GM12878 (cell line): ENCODE data around the gene C11orf16. TPM values are rescaled to one million over a fixed set of nuclear protein-coding genes. Genes with fewer than 3 reads are reported as not detected.

Experiments used
- ATAC-seq: fragments of 200-7000 bp; cut with Tn5 transposase; 3 replicates; pipeline ENCODE4 v1.9.1; 2020; ENCODE audit warnings: mild to moderate bottlenecking, moderate library complexity
- BruUV-seq: library from RNA; stranded (reverse); fragments of 400-500 nt; replicated peaks from 2 replicates; lab custom pipeline; 2021; lab: Mats Ljungman, UMichigan
- CTCF ChIA-PET: fragments of 300-600 bp; sonication (Branson Sonifier 250); formaldehyde crosslinking; extraction: SDS; loops from one replicate; lab custom pipeline; 2021; ENCODE audit warnings: inconsistent platforms; lab: Yijun Ruan, JAX
- POLR2A ChIA-PET: fragments of 350-600 bp; formaldehyde crosslinking; extraction: SDS; loops from one replicate; lab custom pipeline; 2021; ENCODE audit warnings: inconsistent platforms; lab: Charles Lee
- RAD21 ChIA-PET: fragments of 300-600 bp; sonication (Branson Sonifier 250); formaldehyde crosslinking; loops from one replicate; lab custom pipeline; 2023; ENCODE audit warnings: antibody characterized with exemption; ENCODE audit not compliant: unreplicated experiment; lab: Charles Lee
- SMC1A ChIA-PET: fragments of 300-600 bp; sonication (Branson Sonifier 250); formaldehyde crosslinking; loops from one replicate; lab custom pipeline; 2023; ENCODE audit not compliant: unreplicated experiment, uncharacterized antibody; lab: Charles Lee
- DNase-seq: peaks from one replicate; pipeline ENCODE4 v3.0.0-alpha.2; 2011; ENCODE audit warnings: low read depth, low spot score
- FAIRE-seq: peaks from 3 replicates; lab custom pipeline; 2011; peaks lifted over from hg19 to GRCh38; lab: Jason Lieb, UNC
- H2AFZ ChIP-seq: 2 replicates; pipeline ENCODE4 v1.6.0; 2011; ENCODE audit warnings: low read depth, low read length, control low read depth; ENCODE audit not compliant: control insufficient read depth
- H3K27ac ChIP-seq: 2 replicates; pipeline ENCODE4 v1.5.1; 2011; ENCODE audit warnings: control low read depth; ENCODE audit not compliant: control insufficient read depth, insufficient read depth
- H3K27me3 ChIP-seq, 2 experiments: replicated peaks in 1 of 2; 2 replicates each; pipeline versions ENCODE4 v1.6.0 to v1.6.1; 2011; ENCODE audit warnings: low read length in 1 of 2; ENCODE audit not compliant: control insufficient read depth in 2 of 2, insufficient read depth in 2 of 2
- H3K36me3 ChIP-seq, 2 experiments: 2 replicates each; pipeline ENCODE4 v1.5.1; 2011; ENCODE audit warnings: low read length in 1 of 2; ENCODE audit not compliant: control insufficient read depth in 2 of 2, insufficient read depth in 2 of 2
- H3K4me1 ChIP-seq: 2 replicates; pipeline ENCODE4 v1.6.1; 2011; ENCODE audit warnings: mild to moderate bottlenecking, low read length, moderate library complexity, mixed read lengths; ENCODE audit not compliant: control insufficient read depth, insufficient read depth
- H3K4me2 ChIP-seq: 2 replicates; pipeline ENCODE4 v1.6.0; 2011; ENCODE audit warnings: control low read depth; ENCODE audit not compliant: control insufficient read depth, insufficient read depth
- H3K4me3 ChIP-seq: fragments of 200-600 bp; sonication (generic); 2 replicates; pipeline ENCODE4 v1.5.1; 2016
- H3K79me2 ChIP-seq: 2 replicates; pipeline ENCODE4 v1.6.0; 2011; ENCODE audit warnings: low read length; ENCODE audit not compliant: control insufficient read depth, insufficient read depth
- H3K9ac ChIP-seq: 2 replicates; pipeline ENCODE4 v1.8.0; 2011; ENCODE audit warnings: low read length, control low read depth, mixed read lengths; ENCODE audit not compliant: control insufficient read depth, insufficient read depth
- H3K9me3 ChIP-seq: replicated peaks from 3 replicates; pipeline ENCODE4 v1.5.1; 2011; ENCODE audit warnings: mild to moderate bottlenecking, low read length; ENCODE audit not compliant: control insufficient read depth, insufficient read depth
- H4K20me1 ChIP-seq: 2 replicates; pipeline ENCODE4 v1.6.0; 2011; ENCODE audit not compliant: control insufficient read depth, insufficient read depth
- BCLAF1 ChIP-seq: fragments of 450-650 bp; IDR thresholded peaks from 2 replicates; pipeline ENCODE4 v1.6.1; 2017; ENCODE audit warnings: antibody characterized with exemption, mild to moderate bottlenecking, moderate library complexity
- EGR1 ChIP-seq, 2 experiments: IDR thresholded peaks; 1 replicate in 1 of 2; 2 replicates in 1 of 2; pipeline ENCODE4 v1.6.1; 2011 to 2012; ENCODE audit warnings: low read depth in 2 of 2, low read length in 2 of 2, borderline replicate concordance in 1 of 2, mild to moderate bottlenecking in 1 of 2, moderate library complexity in 1 of 2
- IKZF2 ChIP-seq, 2 experiments: fragments of 450-650 bp; IDR thresholded peaks; 2 replicates each; pipeline ENCODE4 v1.6.1; 2017; ENCODE audit warnings: mild to moderate bottlenecking in 2 of 2, moderate library complexity in 2 of 2
- KLF5 ChIP-seq: fragments of 450-650 bp; IDR thresholded peaks from 2 replicates; pipeline ENCODE4 v1.6.1; 2014; ENCODE audit warnings: mild to moderate bottlenecking; ENCODE audit not compliant: partially characterized antibody
- MAX ChIP-seq: IDR thresholded peaks from 2 replicates; pipeline ENCODE4 v1.6.1; 2012; ENCODE audit warnings: low read depth, low read length, improper control_type of control experiment
- MEF2A ChIP-seq: IDR thresholded peaks from 2 replicates; pipeline ENCODE4 v1.6.1; 2011; ENCODE audit warnings: low read depth, mild to moderate bottlenecking, low read length, moderate library complexity; ENCODE audit not compliant: insufficient read depth
- MXI1 ChIP-seq: fragments of 150-350 bp; IDR thresholded peaks from 2 replicates; pipeline ENCODE4 v1.6.1; 2011; ENCODE audit warnings: low read depth, mild to moderate bottlenecking, inconsistent platforms, low read length, improper control_type of control experiment
- NR2F1 ChIP-seq: fragments of 450-650 bp; conservative IDR thresholded peaks from 2 replicates; pipeline ENCODE4 v1.6.1; 2017; ENCODE audit warnings: mild to moderate bottlenecking
- POLR2AphosphoS2 ChIP-seq: IDR thresholded peaks from 2 replicates; pipeline ENCODE4 v1.6.1; 2011; ENCODE audit warnings: low read depth, mild to moderate bottlenecking, low read length, improper control_type of control experiment, moderate library complexity
- RBBP5 ChIP-seq: fragments of 200-600 bp; sonication (generic); conservative IDR thresholded peaks from 2 replicates; pipeline ENCODE4 v1.6.1; 2016
- SPI1 ChIP-seq: IDR thresholded peaks from 2 replicates; pipeline ENCODE4 v1.6.1; 2011; ENCODE audit warnings: low read depth, mild to moderate bottlenecking, low read length, moderate library complexity, borderline replicate concordance; ENCODE audit not compliant: insufficient read depth
- SUZ12 ChIP-seq: fragments of 200-600 bp; sonication (generic); IDR thresholded peaks from one replicate; pipeline ENCODE4 v1.6.1; 2018; ENCODE audit warnings: antibody characterized with exemption, mild to moderate bottlenecking; ENCODE audit not compliant: unreplicated experiment
- YBX1 ChIP-seq: fragments of 450-650 bp; IDR thresholded peaks from 2 replicates; pipeline ENCODE4 v1.6.1; 2016; ENCODE audit warnings: antibody characterized with exemption
- ZBTB33 ChIP-seq: fragments of 450-650 bp; IDR thresholded peaks from 2 replicates; pipeline ENCODE4 v1.6.1; 2017; ENCODE audit warnings: mild to moderate bottlenecking
- ZNF24 ChIP-seq: fragments of 450-650 bp; IDR thresholded peaks from 2 replicates; pipeline ENCODE4 v1.6.1; 2017; ENCODE audit warnings: antibody characterized with exemption, mild to moderate bottlenecking
- WGBS: methylation state at CpG from one replicate; pipeline ENCODE4 v1.1.6; 2016; ENCODE audit warnings: low lambda C conversion rate; ENCODE audit not compliant: insufficient replicate concordance, insufficient coverage; ENCODE audit errors: missing lambda C conversion rate; 5-methylcytosine and 5-hydroxymethylcytosine counted together
- in situ Hi-C: fragments of 300-500 bp; cut with MboI; formaldehyde crosslinking; loops from 9 replicates; pipeline ENCODE4 v1.14.3; 2018; ENCODE audit warnings: mixed read lengths
- intact Hi-C: fragments of 100-400 bp; cut with micrococcal nuclease; formaldehyde crosslinking; loops from one replicate; pipeline ENCODE4 v1.14.2; 2022; ENCODE audit not compliant: unreplicated experiment
- polyA plus RNA-seq, 11 experiments: library from polyadenylated mRNA; depleted of rRNA in 4 of 11; unstranded in 6 of 11; stranded (reverse) in 5 of 11; fragments of >200 nt; fragmentation: Nextera tagmentation in 4 of 11; fragmentation: Illumina TruSeq in 1 of 11; extraction: Ambion mirVana in 4 of 11; extraction: Trizol in 1 of 11; gene quantifications; 1 replicate in 1 of 11; 2 replicates in 10 of 11; pipeline versions ENCODE4 v1.2.1 to v1.2.3, GENCODE V29; 2011 to 2016; ENCODE audit warnings: inconsistent platforms in 2 of 11, missing spikeins in 2 of 11, low read depth in 1 of 11
- total RNA-seq, 4 experiments: library from RNA; depleted of rRNA in 3 of 4; stranded (reverse); fragments of >200 nt in 3 of 4; fragmentation: Illumina TruSeq in 1 of 4; extraction: Trizol in 1 of 4; gene quantifications; 2 replicates each; pipeline versions ENCODE4 v1.2.1 to v1.2.3, GENCODE V29; 2013 to 2021

C11orf16 gene
- total and polyA plus RNA-seq, 10 of the 15 experiments (the other 5 are each of a cell fraction or from before 2014, with no cell fraction given) = 0.05 to 0.39 (median 0.32) TPM; not detected in 7

GRCh38 chr11:8947230-8947943 is 14.6 kb upstream of the C11orf16 start:
- 91% methylated on average over 4 of the region's 4 CpGs for WGBS
- TF ChIP-seq RBBP5 (no peak), SUZ12 (no peak), KLF5 (no peak), MAX (no peak), NR2F1 (no peak), POLR2AphosphoS2 (no peak), ZNF24 (no peak), BCLAF1 (no peak), ZBTB33 (no peak), EGR1 (IDR thresholded peaks at IDR 0.05; ENCODE audit: borderline replicate concordance in 1 of 2, low read depth in 2 of 2, low read length in 2 of 2) (no peak), SPI1 (no peak), MEF2A (no peak), YBX1 (no peak), IKZF2 (IDR thresholded peaks at IDR 0.05) (no peak), MXI1 (no peak)

More at GRCh38 chr11:8947230-8947943, 14.6 kb upstream of the C11orf16 start:
- H3K79me2 ChIP-seq = no peaks in the 10 kb centered on the region
- H3K36me3 ChIP-seq = peaks cover 2 to 9% of the 10 kb centered on the region in 2 experiments
- H3K4me2 ChIP-seq = no peak overlapping the region
- BruUV-seq = TSS peak; percentile 62
- H3K27me3 ChIP-seq = no peaks in the 10 kb centered on the region
- in situ Hi-C loops = no loop called here
- FAIRE-seq (no peak), ATAC-seq (no peak), DNase-seq (no peak)
- H3K9me3 ChIP-seq = no peaks in the 10 kb centered on the region
- no peaks in the 10 kb centered on the region for H3K4me1 ChIP-seq
- SMC1A ChIA-PET = no interaction called here
- POLR2A ChIA-PET = no interaction called here
- no peaks in the 10 kb centered on the region for H4K20me1 ChIP-seq
- RAD21 ChIA-PET = interaction anchor here (1.0 kb wide), 1 partner anchor 32 kb away, joined by 4 read pairs; no protein-coding TSS in a partner anchor
- intact Hi-C loops = no loop called here
- no peak overlapping the region for H2AFZ ChIP-seq
- no peak overlapping the region for H3K9ac ChIP-seq
- no peak overlapping the region for H3K27ac ChIP-seq
- CTCF ChIA-PET = interaction anchor here (1.8 to 6.9 kb wide), 2 partner anchors 12 to 190 kb away, joined by 9 to 57 read pairs; no protein-coding TSS in a partner anchor
- no peak overlapping the region for H3K4me3 ChIP-seq
